GM18861 (cell line): ENCODE measurements around the gene MACF1.
"Not testable (repeated sequence)": the region's sequence is repeated elsewhere in the genome, so short reads cannot be mapped to it uniquely, and the experiment has no call there.

Source experiments
- ATAC-seq: cut with Tn5 transposase; IDR thresholded peaks from one replicate; pipeline ENCODE4 v1.9.1; 2021; ENCODE audit not compliant: unreplicated experiment

MACF1 gene

GRCh38 chr1:39177706-39178105, 26.8 kb upstream of the MACF1 start:
- no peak for ATAC-seq

DNA sequence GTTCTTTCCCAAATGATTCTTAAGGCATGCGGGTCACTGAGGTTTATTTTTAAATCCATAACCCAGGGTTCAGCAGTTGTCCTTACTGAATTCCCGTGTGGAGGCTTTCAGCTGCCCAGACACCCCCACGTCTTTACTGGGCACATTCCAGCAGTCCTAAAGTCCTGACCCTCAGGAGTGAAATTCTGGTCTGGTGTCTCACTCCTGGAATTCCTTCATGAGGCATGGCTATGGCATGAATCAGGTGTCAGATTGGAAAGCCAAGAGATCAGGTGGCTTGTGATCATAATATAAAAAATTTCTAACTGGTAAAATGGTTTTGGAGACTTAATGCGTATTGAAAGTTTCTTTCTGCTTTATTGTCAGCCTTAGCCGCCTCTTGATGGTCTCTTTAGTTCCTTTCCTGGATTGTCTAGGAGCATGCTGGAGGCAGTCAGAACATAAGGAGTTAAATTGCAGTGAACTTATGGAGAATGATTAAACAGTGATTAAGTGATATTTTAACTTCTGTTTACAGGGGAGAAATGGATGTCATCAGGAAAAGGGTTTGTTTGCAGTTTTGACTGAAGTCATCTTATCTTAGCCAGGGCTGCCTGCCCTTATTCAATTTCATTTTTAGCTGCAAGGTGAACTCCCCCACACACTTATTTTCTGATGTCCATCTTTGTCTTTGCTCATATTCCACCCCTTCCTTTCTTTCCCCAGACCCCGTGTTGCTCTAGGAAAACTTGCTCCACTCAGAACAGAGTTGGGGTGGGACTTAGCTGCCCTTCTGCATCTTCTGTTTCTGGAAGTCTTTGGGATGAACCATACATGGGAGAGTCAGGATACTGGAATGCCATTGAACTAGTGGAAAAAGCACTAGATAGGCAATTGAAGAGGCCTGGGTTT, 25.7 kb upstream of the MACF1 start:
- ATAC-seq = no peak

- ATAC-seq = no peak
These were observed 23.2 kb upstream of the MACF1 start for GRCh38 chr1:39181311-39181710.

GRCh38 chr1:39182804-39183203, 21.7 kb upstream of the MACF1 start:
- ATAC-seq = no peak

- no peak for ATAC-seq
These were observed 20.8 kb upstream of the MACF1 start for GRCh38 chr1:39183503-39184353.

- no peak for ATAC-seq
These were observed 20.1 kb upstream of the MACF1 start for GRCh38 chr1:39184354-39184818.

- no peak for ATAC-seq
These were observed 17.0 kb upstream of the MACF1 start for GRCh38 chr1:39187275-39188046.

- no peak for ATAC-seq
These were observed 14.9 kb upstream of the MACF1 start for GRCh38 chr1:39189592-39190041.

DNA sequence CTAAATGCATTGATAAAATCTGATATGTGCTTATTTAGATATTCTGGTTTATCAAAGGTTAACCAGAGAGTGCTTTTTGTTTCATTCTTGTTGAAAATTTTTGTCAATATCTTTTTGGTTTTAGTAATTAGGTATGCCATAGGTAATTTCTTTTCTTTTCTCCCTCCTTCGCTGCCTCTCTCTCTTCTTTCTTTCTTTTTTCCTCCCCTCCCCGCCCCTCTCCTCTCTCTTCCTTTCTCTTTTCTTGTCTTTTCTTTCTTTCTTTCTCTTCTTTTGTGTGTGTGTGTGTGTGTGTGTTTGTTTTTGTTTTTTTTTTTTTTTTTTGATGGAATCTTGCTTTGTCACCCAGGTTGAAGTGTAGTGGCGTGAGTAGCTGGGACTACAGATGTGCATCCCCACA, 14.4 kb upstream of the MACF1 start:
- no peak for ATAC-seq

DNA sequence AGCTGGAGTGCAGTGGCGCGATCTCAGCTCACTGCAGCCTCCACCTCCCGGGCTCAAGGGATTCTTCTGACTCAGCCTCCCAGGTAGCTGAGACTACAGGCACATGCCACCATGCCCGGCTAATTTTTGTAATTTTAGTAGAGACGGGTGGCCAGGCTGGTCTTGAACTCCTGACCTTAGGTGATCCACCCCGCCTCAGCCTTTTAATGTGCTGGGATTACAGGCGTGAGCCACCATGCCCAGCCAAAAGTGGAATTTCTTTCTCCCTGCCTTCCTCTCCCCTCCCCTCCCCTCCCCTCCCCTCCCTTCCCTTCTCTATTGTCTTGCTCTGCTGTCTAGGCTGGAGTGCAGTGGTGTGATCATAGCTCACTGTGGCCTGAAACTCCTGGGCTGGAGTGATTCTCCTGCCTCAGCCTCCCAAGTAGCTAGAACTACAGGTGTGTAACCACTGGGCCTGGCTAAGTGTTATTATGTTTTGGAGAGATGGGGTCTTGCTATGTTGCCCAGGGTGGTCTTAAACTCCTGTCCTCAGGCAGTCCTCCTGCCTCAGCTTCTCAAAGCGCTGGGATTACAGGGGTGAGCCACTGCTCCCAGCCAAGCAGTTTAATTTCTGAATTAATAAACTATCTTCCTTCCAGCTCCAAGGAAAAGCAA, 10.0 kb upstream of the MACF1 start:
- ATAC-seq = no peak

DNA sequence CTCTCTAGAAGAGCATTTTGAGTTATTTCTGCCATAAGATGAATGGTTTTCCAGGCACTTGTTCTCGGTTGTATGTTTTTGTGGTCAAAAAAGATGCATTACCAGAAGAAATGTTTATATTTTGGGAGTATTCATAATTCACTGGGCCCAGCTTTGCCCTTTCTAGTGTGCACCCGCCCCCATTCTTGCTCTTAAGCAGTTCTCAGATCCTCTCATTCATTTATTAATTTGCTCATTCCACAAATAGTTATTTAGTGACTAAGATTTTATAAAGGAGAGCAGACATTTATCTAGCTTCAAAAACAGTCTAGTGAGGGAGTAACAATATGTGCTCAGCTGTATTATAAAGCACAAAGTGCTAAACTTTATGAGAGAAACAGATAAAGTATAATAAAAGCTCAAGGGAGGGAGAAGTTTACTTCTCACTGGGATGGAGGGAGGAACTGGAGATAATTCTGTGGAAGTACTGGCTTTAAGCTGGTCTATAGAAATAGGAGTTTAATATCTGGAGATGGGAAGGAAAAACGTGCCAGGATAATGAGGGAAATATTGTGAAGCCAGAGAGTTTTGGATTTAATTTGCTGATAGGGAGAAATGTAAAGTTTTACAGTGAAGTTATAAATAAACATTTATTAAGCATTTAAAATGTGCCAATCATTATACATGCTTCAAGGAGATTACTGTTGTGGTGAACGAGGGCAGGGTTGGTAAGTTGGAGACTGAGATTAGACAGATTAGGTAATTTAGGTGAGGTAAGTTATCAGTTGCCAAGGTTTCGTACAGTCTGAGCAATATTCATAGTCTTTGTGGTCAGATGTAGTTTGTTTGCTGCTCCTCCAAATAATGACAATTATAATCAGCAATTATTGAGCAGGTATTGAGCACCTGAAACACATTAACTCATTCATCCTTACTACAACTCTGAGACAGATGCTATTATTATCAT, 9.1 kb upstream of the MACF1 start:
- no peak for ATAC-seq

DNA sequence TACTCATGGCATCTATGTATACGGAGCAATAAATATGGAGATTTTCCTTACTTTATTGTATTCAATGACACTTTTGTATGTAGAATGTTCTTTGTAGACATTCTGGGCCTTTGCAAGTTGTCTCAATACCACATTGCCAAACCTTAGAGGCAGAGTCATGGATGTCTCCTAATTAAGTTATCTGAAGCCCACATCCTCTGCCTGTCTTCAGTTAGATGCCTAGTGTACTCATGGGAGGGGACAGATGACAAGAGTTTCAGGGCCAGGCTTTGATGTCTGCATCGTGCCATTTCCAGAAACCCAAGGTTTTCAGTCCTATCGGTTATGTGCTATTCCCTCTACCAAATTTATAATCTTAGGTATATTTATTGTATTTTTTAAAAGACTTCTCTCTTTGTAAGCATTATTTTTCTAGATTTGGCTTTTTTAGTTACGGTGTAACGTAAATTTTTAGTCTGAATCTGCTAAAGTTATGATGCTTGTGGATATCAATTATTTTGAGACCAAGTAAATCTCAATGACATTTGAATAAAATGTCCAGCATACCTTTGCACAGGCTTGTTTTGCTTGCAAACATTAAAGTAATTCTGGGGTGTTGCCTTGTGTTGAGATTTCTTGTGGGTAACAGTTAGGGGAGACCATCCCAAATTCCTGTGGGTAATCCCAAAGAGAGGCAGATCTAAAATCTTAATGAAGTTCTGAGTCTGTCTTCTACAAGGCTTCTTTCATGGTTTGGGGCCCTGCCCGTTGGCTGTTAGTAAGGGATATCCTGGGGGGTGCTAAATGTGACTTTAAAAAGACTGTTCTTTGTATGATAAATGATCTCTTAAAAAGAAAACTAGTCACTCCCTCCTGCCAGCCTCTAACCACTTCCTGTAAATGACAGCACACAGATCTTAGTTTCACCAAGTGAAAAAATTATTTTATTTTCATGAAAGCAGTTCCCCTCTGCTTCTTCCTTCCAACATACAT, 8.0 kb upstream of the MACF1 start:
- peak; percentile 34 for ATAC-seq

GRCh38 chr1:39199593-39199992, 4.9 kb upstream of the MACF1 start:
- no peak for ATAC-seq

- ATAC-seq = no peak
These were observed 746 bp downstream of the MACF1 start for GRCh38 chr1:39205102-39205780.

DNA sequence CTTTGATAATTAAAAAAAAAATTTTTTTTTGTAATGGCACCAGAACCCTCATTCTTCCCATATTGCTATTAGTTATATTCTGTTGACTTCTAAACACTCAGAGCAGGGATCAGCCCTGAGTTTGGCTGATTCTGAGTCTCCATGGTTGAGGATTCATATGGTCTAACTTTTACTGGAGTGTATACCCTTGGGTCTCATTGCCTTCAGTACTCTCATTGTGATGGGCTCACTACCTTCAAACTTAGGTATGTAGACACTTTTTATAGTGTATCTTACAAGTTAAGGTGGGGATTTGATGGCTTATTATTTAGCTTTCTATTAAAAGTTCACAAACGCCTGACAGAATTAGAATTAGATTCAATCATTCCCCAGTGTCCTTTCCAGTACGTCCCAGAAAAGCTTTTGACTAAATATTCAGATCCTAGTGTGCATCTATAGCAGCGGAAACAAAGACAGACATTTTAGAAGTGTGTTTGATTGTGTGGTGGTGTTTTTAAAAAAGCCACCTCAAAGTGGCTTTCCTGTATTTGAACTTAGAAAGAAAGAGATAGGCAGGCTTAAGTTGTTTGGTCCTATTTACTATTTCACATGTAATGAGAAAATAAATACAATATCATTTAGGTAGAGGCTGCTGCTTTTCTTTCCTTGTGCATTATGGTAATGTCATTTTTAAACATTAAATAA, 1.4 kb downstream of the MACF1 start:
- no peak for ATAC-seq

- not testable (repeated sequence) for ATAC-seq
These were observed 3.9 kb downstream of the MACF1 start for GRCh38 chr1:39208360-39208759.

GRCh38 chr1:39210649-39211048, 6.2 kb downstream of the MACF1 start:
- no peak for ATAC-seq
